ENCODE data around the gene BOLA1.

The BOLA1 gene

GRCh38 chr1:149934356-149934755 lies 35.0 kb downstream of the BOLA1 start:
- Histone ChIP-seq H3K4me1 (ENCODE audit: insufficient read depth, low read length, poor library complexity, severe bottlenecking) (peaks cover 23% of the 10 kb centered on the region), H3K79me2 (ENCODE audit: insufficient read depth, low read length) (no peaks in the 10 kb centered on the region), H3K9me3 (ENCODE audit: insufficient read depth, low read depth, low read length) (no peaks in the 10 kb centered on the region), H3F3A (ENCODE audit: low read depth) (no peaks in the 10 kb centered on the region), H3K9ac (ENCODE audit: low read depth, low read length, poor library complexity, severe bottlenecking) (no peak overlapping the region), H3K27me3 (ENCODE audit: insufficient read depth, low read length, poor library complexity, severe bottlenecking) (no peaks in the 10 kb centered on the region), H3K9me2 (replicated peaks; ENCODE audit: low read depth, low read length) (no peaks in the 10 kb centered on the region), H2AFZ (ENCODE audit: low read length) (no peak overlapping the region), H3K36me3 (ENCODE audit: insufficient read depth, low read length) (no peaks in the 10 kb centered on the region), H3K4me2 (ENCODE audit: low read depth, low read length, poor library complexity, severe bottlenecking) (no peak overlapping the region), H4K20me1 (ENCODE audit: insufficient read depth, low read length, poor library complexity, severe bottlenecking) (no peaks in the 10 kb centered on the region), H3K4me3 (ENCODE audit: low read length, poor library complexity, severe bottlenecking) (no peak overlapping the region)
- TF ChIP-seq EZH2phosphoT487 (IDR thresholded peaks at IDR 0.05; ENCODE audit: borderline replicate concordance) (no peak), CTCF (conservative IDR thresholded peaks at IDR 0.05; ENCODE audit: low read length) (no peak)

GRCh38 chr1:149936170-149936991 lies 37.0 kb downstream of the BOLA1 start, which contains the start of gene MTMR11:
TSS of gene MTMR11 (minus strand) at chr1:149936879. CDS start at chr1:149936647, 232 bp downstream.
- Histone ChIP-seq H3K27me3 (ENCODE audit: insufficient read depth, low read length, poor library complexity, severe bottlenecking) (no peaks in the 10 kb centered on the region), H2AFZ (ENCODE audit: low read length) (peak within 1 kb of the TSS; percentile 47), H3K9me3 (ENCODE audit: insufficient read depth, low read depth, low read length) (no peaks in the 10 kb centered on the region), H4K20me1 (ENCODE audit: insufficient read depth, low read length, poor library complexity, severe bottlenecking) (no peaks in the 10 kb centered on the region), H3K79me2 (ENCODE audit: insufficient read depth, low read length) (no peaks in the 10 kb centered on the region), H3F3A (ENCODE audit: low read depth) (no peaks in the 10 kb centered on the region), H3K4me1 (ENCODE audit: insufficient read depth, low read length, poor library complexity, severe bottlenecking) (peaks cover 25% of the 10 kb centered on the region), H3K4me2 (ENCODE audit: low read depth, low read length, poor library complexity, severe bottlenecking) (peak within 1 kb of the TSS; percentile 69), H3K9ac (ENCODE audit: low read depth, low read length, poor library complexity, severe bottlenecking) (peak within 1 kb of the TSS; percentile 67), H3K9me2 (replicated peaks; ENCODE audit: low read depth, low read length) (no peaks in the 10 kb centered on the region), H3K36me3 (ENCODE audit: insufficient read depth, low read length) (no peaks in the 10 kb centered on the region), H3K4me3 (ENCODE audit: low read length, poor library complexity, severe bottlenecking) (peak within 1 kb of the TSS; percentile 54)
- no peak for TF ChIP-seq CTCF (conservative IDR thresholded peaks at IDR 0.05; ENCODE audit: low read length)
- TF ChIP-seq EZH2phosphoT487 (IDR thresholded peaks at IDR 0.05; ENCODE audit: borderline replicate concordance) = no peak

GRCh38 chr1:149936992-149937705 lies 37.8 kb downstream of the BOLA1 start:
- no peaks in the 10 kb centered on the region for H3K27me3 ChIP-seq (ENCODE audit: insufficient read depth, low read length, poor library complexity, severe bottlenecking)
- H3K4me2 ChIP-seq (ENCODE audit: low read depth, low read length, poor library complexity, severe bottlenecking) = peak overlapping the region; percentile 69
- H3K9me3 ChIP-seq (ENCODE audit: insufficient read depth, low read depth, low read length) = no peaks in the 10 kb centered on the region
- peak overlapping the region; percentile 54 for H3K4me3 ChIP-seq (ENCODE audit: low read length, poor library complexity, severe bottlenecking)
- no peak for TF ChIP-seq CTCF (conservative IDR thresholded peaks at IDR 0.05; ENCODE audit: low read length)
- no peaks in the 10 kb centered on the region for H3K36me3 ChIP-seq (ENCODE audit: insufficient read depth, low read length)
- no peaks in the 10 kb centered on the region for H4K20me1 ChIP-seq (ENCODE audit: insufficient read depth, low read length, poor library complexity, severe bottlenecking)
- H3K9me2 ChIP-seq (replicated peaks; ENCODE audit: low read depth, low read length) = no peaks in the 10 kb centered on the region
- H3K4me1 ChIP-seq (ENCODE audit: insufficient read depth, low read length, poor library complexity, severe bottlenecking) = peaks cover 25% of the 10 kb centered on the region
- H3K79me2 ChIP-seq (ENCODE audit: insufficient read depth, low read length) = no peaks in the 10 kb centered on the region
- peak overlapping the region; percentile 47 for H2AFZ ChIP-seq (ENCODE audit: low read length)
- H3K9ac ChIP-seq (ENCODE audit: low read depth, low read length, poor library complexity, severe bottlenecking) = peak overlapping the region; percentile 67
- no peaks in the 10 kb centered on the region for H3F3A ChIP-seq (ENCODE audit: low read depth)
